Activated CD4-positive, alpha-beta T cell treated with anti-CD3 and anti-CD28 coated beads, Interleukin-2, amount 50 U/mL, for 16 hours (primary cell): Measurements from ENCODE around the gene SDC1.

Experiments used
- DNase-seq: peaks from one replicate; pipeline ENCODE4 v3.0.0-alpha.2; 2020

SDC1 gene

GRCh38 chr2:20226152-20226545, 1.2 kb upstream of the SDC1 start:
- no peak for DNase-seq

- peak; percentile 37 for DNase-seq
Measured at GRCh38 chr2:20225294-20226151, 593 bp upstream of the SDC1 start.

GRCh38 chr2:20224164-20224715, 690 bp downstream of the SDC1 start:
- no peak for DNase-seq

- no peak for DNase-seq
Measured at GRCh38 chr2:20223407-20224163, 1.3 kb downstream of the SDC1 start.

GRCh38 chr2:20222769-20223406, 2.0 kb downstream of the SDC1 start:
- no peak for DNase-seq

- DNase-seq: no peak
Measured at GRCh38 chr2:20222014-20222768, 2.7 kb downstream of the SDC1 start.

- no peak for DNase-seq
Measured at GRCh38 chr2:20221555-20221973, 3.4 kb downstream of the SDC1 start.

GRCh38 chr2:20220806-20221554, 4.0 kb downstream of the SDC1 start:
- no peak for DNase-seq

- no peak for DNase-seq
Measured at GRCh38 chr2:20219763-20220380, 5.1 kb downstream of the SDC1 start.

- DNase-seq: no peak
Measured at GRCh38 chr2:20218331-20219320, 6.3 kb downstream of the SDC1 start.

- DNase-seq: no peak
Measured at GRCh38 chr2:20217041-20217970, 7.6 kb downstream of the SDC1 start.

- no peak for DNase-seq
Measured at GRCh38 chr2:20216130-20217025, 8.6 kb downstream of the SDC1 start.

GRCh38 chr2:20215183-20216040, 9.5 kb downstream of the SDC1 start:
- DNase-seq: no peak

- DNase-seq: no peak
Measured at GRCh38 chr2:20214566-20215182, 10.3 kb downstream of the SDC1 start.

GRCh38 chr2:20213651-20214565, 11.0 kb downstream of the SDC1 start:
- no peak for DNase-seq
